ENCODE measurements around the gene ATP11C.

DNA sequence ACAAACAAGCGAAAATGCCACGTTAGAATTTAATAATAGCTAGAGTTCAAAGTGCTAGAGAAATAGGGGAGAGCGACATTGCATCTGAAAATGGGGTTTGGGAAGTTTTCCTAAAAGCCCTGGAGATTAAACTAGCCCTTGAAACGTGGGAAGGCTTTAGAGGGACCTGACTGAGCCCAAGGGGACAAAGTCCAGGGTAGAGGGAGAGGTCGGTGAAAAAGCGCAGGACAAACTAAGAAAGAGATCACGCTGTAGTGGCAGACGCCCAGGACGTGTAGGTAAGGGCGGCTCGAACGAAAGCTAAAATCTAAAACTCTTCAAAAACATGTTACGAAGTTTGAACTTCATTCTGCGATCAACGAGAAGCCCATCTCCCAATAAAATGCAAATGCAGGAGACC, 1.1 kb upstream of the ATP11C start:
- TF ChIP-seq, protein P1, sequence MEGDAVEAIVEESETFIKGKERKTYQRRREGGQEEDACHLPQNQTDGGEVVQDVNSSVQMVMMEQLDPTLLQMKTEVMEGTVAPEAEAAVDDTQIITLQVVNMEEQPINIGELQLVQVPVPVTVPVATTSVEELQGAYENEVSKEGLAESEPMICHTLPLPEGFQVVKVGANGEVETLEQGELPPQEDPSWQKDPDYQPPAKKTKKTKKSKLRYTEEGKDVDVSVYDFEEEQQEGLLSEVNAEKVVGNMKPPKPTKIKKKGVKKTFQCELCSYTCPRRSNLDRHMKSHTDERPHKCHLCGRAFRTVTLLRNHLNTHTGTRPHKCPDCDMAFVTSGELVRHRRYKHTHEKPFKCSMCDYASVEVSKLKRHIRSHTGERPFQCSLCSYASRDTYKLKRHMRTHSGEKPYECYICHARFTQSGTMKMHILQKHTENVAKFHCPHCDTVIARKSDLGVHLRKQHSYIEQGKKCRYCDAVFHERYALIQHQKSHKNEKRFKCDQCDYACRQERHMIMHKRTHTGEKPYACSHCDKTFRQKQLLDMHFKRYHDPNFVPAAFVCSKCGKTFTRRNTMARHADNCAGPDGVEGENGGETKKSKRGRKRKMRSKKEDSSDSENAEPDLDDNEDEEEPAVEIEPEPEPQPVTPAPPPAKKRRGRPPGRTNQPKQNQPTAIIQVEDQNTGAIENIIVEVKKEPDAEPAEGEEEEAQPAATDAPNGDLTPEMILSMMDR (IDR thresholded peaks at IDR 0.05): no peak
- TF ChIP-seq POLR2A (IDR thresholded peaks at IDR 0.05): peak; percentile 18

Data from transverse colon (tissue), 3 donors.